Activated T-helper 2 cell treated with anti-CD3 and anti-CD28 coated beads, Interferon-gamma antibody, Interleukin-2, Interleukin-4, amounts not matched to agents 10 μg/mL and 5 μg/mL and 100 μg/mL, durations not matched to agents 14 hours and 24 hours and 36 hours (primary cell): ENCODE results near the gene FBXL14. TPM values are rescaled to one million over a fixed set of nuclear protein-coding genes. Genes with fewer than 3 reads are reported as not detected.

ENCODE experiments used
- DNase-seq: peaks from one replicate; pipeline ENCODE4 v3.0.0; 2021; ENCODE audit warnings: low spot score
- H3K27ac Mint-ChIP-seq: one replicate; pipeline ENCODE4 v1.8.0; 2021; ENCODE audit warnings: mixed read lengths
- H3K27me3 Mint-ChIP-seq: one replicate; pipeline ENCODE4 v1.8.0; 2021; ENCODE audit warnings: low read depth, mixed read lengths
- H3K36me3 Mint-ChIP-seq: one replicate; pipeline ENCODE4 v1.8.0; 2021; ENCODE audit warnings: low read depth, mixed read lengths
- H3K4me1 Mint-ChIP-seq: one replicate; pipeline ENCODE4 v1.8.0; 2021; ENCODE audit warnings: low read depth, mixed read lengths
- H3K4me3 Mint-ChIP-seq: one replicate; pipeline ENCODE4 v1.8.0; 2021; ENCODE audit warnings: low read depth, mild to moderate bottlenecking, moderate library complexity, mixed read lengths
- H3K9me3 Mint-ChIP-seq: one replicate; pipeline ENCODE4 v1.8.0; 2021; ENCODE audit warnings: mixed read lengths
- intact Hi-C: fragments of 100-400 bp; cut with micrococcal nuclease; formaldehyde crosslinking; loops from one replicate; pipeline ENCODE4 v1.15.1; 2023
- total RNA-seq: library from RNA; stranded (reverse); gene quantifications from 2 replicates; pipeline ENCODE4 v1.2.3, GENCODE V29; 2022

FBXL14 gene
- total RNA-seq, 1 donor from 2014 or later = 20.6 TPM

DNA sequence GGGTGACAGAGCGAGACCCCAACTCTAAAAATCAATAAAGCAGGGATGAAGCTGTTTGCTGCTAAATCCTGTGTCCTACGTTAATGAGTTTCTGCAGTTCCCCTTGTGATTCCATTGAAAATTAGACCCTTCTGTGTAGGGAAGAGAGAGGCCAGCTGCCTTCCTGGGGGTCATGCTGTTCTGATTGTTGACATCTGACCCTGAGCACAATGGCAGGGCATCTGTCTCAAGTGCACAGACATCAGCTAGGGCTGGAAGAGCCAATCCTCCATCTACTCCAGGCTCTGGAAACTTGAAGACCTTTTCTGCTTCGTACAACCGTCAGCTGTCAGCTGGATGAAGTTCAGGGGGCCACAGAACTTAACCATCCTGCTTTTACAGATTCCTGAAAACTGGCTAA, 10.1 kb downstream of the FBXL14 start:
- H3K9me3 Mint-ChIP-seq = no peaks in the 10 kb centered on the region
- DNase-seq = no peak
- no peak overlapping the region for H3K27ac Mint-ChIP-seq
- peaks cover 18% of the 10 kb centered on the region for H3K36me3 Mint-ChIP-seq
- no peaks in the 10 kb centered on the region for H3K27me3 Mint-ChIP-seq
- H3K4me1 Mint-ChIP-seq = peaks cover 21% of the 10 kb centered on the region
- intact Hi-C loops = loop anchor here (5.0 to 10.0 kb wide), 2 partner anchors 380 to 1017 kb away; no protein-coding TSS in a partner anchor
- H3K4me3 Mint-ChIP-seq = no peak overlapping the region

DNA sequence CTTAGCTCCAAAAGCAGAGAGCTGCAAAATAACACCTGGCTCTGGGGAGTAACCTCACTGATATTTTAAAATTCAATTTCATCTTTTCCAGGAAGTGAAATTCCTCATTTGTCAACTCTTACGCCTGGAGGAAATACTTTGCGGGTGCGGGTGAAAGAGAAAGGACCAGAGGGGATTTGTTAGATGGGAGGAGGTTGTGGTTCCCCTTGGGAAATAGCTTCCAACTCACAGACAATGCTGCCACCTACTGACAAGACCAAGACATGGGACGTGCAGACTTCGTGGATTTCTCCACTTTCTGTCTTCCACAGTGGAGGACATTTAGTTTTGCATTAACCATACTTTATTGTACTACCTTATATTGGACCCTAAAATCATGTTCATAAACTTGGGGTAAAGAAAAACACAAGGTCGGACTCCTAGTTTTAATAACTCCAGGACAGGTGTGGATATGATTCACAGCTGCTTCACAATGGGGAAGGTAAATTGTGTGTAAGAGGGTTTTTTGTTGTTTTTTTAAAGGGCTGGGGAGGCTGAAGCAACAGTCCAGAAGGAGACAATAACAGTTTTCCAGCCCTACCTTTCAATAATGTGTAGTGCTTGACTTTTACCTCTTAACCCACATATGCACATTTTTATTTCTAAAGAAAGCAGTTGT, 10.8 kb downstream of the FBXL14 start:
- DNase-seq = peak; percentile 50
- intact Hi-C loops = loop anchor here (1.0 to 10.0 kb wide), 3 partner anchors 379 to 1016 kb away; no protein-coding TSS in a partner anchor
- Mint-ChIP-seq H3K27me3 (no peaks in the 10 kb centered on the region), H3K27ac (no peak overlapping the region), H3K9me3 (no peaks in the 10 kb centered on the region), H3K4me3 (no peak overlapping the region), H3K4me1 (peaks cover 17% of the 10 kb centered on the region), H3K36me3 (peaks cover 14% of the 10 kb centered on the region)

DNA sequence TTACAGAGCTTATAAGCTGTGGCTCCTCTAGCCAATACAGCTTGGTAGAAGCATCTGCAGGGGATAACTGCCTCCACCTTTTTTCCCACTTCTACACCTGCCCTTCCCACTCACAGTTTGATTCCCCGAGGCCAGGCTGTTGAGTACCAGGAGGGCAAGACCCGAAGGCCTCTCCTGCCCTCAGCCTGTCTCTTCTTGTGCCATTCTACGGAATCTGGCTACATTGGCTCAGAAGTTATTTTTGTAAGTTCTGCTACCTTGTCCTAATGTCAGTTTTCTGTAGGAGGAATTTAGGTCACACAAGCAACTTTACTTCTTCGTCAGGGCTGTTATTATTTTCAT, 11.7 kb downstream of the FBXL14 start:
- no peak overlapping the region for H3K27ac Mint-ChIP-seq
- no peaks in the 10 kb centered on the region for H3K27me3 Mint-ChIP-seq
- no peak overlapping the region for H3K4me3 Mint-ChIP-seq
- no peaks in the 10 kb centered on the region for H3K9me3 Mint-ChIP-seq
- intact Hi-C loops = loop anchor here (1.0 to 10.0 kb wide), 3 partner anchors 378 to 1015 kb away; no protein-coding TSS in a partner anchor
- no peak for DNase-seq
- H3K4me1 Mint-ChIP-seq = peaks cover 8% of the 10 kb centered on the region
- H3K36me3 Mint-ChIP-seq = peaks cover 9% of the 10 kb centered on the region

DNA sequence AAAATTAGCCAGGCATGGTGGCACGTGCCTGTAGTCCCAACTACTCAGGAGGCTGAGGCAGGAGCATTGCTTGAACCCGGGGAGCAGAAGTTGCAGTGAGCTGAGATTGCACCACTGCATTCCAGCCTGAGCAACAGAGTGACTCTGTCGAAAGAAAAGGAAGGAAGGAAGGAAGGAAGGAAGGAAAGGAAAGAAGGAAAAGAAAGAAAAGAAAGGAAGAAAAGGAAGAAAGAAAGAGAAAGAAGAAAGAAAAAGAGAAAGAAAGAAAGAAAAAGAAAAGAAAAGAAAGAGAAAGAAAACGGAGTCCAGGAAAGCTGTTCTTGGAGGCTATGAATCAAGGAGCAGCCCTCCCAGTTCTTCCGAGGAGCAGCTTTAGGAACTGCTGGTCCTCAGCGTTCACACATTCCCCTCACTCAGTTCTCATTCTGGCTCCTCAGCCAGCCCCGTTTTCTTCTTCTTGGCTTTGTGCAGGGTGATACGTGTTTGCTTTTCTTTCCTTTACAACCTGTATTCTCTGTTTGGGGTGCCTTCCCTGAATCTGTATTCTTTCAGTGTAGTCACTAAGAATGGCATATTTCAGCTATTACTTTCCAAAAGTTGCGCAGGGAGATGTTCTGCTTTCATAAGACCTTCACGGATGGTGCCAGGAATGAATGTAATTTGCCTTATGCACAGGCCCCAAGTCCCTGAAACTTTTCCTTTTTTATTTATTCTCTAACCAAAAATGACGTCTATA, 12.2 kb downstream of the FBXL14 start:
- DNase-seq = no peak
- no peaks in the 10 kb centered on the region for H3K27me3 Mint-ChIP-seq
- H3K4me3 Mint-ChIP-seq = no peak overlapping the region
- H3K4me1 Mint-ChIP-seq = peaks cover 6% of the 10 kb centered on the region
- no peak overlapping the region for H3K27ac Mint-ChIP-seq
- H3K36me3 Mint-ChIP-seq = peaks cover 5% of the 10 kb centered on the region
- H3K9me3 Mint-ChIP-seq = no peaks in the 10 kb centered on the region
- intact Hi-C loops = loop anchor here (5.0 to 10.0 kb wide), 2 partner anchors 377 to 1015 kb away; no protein-coding TSS in a partner anchor

DNA sequence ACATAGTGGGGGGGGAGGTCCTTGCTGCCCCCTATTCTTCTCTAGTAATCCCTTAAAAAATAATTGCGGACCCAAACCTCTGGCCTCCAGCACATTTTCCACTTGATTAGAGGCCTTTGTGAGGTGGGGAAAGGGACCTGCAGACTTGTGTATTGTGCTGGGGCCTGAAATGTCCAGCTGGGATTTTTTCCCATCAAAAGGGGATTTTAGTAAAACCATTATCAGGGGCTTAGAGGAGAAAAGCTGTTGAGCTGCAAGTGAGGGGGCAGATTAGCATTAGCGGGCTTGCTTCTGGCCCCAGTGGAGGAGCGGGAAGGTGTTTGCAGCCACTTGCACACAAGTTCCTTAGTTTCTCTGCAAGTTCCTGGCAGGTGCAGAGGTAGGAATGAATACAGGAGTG, 13.9 kb downstream of the FBXL14 start:
- no peak overlapping the region for H3K4me3 Mint-ChIP-seq
- no peak for DNase-seq
- no peak overlapping the region for H3K27ac Mint-ChIP-seq
- H3K27me3 Mint-ChIP-seq = peaks cover 6% of the 10 kb centered on the region
- no peaks in the 10 kb centered on the region for H3K9me3 Mint-ChIP-seq
- no peaks in the 10 kb centered on the region for H3K36me3 Mint-ChIP-seq
- peaks cover 6% of the 10 kb centered on the region for H3K4me1 Mint-ChIP-seq
- intact Hi-C loops = loop anchor here (5.0 to 10.0 kb wide), 2 partner anchors 376 to 1013 kb away; no protein-coding TSS in a partner anchor

DNA sequence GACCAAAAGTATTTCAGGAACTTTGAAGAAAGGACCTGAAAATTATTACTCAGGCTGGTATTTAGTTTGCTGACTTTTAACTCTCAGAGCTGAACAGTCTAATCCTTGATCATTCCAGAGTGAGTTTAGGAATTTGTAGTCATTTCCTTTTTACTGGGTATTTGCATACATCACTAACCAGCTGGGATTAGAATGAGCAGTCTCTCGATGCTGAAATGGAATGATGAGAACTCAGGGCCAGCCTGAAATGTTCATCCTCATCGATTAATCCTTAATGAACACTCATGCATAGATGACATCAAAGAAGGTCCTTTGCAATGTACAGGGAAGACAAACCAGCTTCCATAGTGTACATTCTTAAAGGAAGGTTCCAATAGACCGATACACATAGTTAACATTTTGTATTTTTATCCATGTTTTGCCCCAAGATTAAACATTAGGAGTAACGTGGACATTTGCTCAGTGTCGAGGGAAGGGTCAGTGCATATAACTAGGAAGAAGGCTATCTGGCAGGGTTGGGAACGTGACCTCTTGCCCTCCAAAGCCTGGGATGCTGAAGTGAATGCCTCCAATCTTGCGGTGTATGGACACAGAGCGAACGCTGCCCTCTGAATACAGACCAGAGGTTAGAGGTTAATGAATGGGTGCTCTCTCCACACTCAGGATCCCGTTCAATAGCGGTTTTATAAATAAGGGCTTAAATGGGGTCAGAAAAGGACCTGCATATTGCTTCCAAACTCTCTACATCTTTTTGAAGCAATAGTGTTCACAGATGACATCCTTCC, 14.5 kb downstream of the FBXL14 start:
- intact Hi-C loops = loop anchor here (5.0 to 10.0 kb wide), 2 partner anchors 375 to 1013 kb away; no protein-coding TSS in a partner anchor
- Mint-ChIP-seq H3K27ac (no peak overlapping the region), H3K4me3 (no peak overlapping the region), H3K27me3 (peaks cover 11% of the 10 kb centered on the region), H3K4me1 (peaks cover 6% of the 10 kb centered on the region), H3K36me3 (no peaks in the 10 kb centered on the region), H3K9me3 (no peaks in the 10 kb centered on the region)
- DNase-seq = no peak

DNA sequence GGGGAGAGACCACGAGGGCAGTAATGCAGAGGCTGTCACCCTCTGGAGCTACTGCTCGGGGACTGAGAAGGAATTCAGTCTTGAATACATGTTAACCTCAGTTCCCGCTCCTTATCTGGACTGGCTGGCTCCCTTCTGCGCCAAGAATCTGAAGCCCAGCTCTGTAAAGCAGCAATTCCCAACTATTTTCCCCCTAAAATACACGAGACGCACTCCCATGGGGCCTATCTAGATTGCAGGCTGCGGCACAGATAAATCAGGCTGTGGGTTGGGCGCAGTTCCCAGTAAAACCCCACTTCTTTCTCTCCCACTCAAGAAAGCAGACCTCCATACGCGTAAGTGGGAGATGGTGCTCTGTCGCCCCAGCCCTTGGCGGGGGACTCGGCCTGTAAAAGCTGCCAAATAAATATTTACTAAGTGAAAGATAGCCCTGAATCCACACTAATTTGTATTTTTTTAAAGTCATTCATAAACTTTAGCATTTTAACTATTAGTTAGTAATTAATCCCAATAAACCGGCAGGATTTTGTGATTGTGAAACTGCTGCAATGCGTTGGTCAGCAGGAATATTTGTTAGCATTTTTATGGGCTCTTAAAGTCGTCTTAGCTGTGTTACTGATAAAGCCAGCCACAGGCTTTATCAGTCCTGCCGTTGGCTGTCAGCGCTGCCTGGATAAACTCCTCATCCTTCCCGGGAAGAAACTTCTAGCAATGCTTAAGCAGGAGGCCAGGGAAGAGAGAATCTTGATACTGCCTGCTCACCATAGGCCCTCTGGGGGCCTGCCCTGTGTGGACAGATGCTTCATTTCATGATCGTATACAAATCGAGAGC, 17.8 kb downstream of the FBXL14 start:
- no peaks in the 10 kb centered on the region for H3K4me1 Mint-ChIP-seq
- H3K27ac Mint-ChIP-seq = no peak overlapping the region
- H3K4me3 Mint-ChIP-seq = no peak overlapping the region
- peaks cover 17% of the 10 kb centered on the region for H3K27me3 Mint-ChIP-seq
- H3K36me3 Mint-ChIP-seq = no peaks in the 10 kb centered on the region
- no peaks in the 10 kb centered on the region for H3K9me3 Mint-ChIP-seq
- DNase-seq = no peak
- intact Hi-C loops = no loop called here

DNA sequence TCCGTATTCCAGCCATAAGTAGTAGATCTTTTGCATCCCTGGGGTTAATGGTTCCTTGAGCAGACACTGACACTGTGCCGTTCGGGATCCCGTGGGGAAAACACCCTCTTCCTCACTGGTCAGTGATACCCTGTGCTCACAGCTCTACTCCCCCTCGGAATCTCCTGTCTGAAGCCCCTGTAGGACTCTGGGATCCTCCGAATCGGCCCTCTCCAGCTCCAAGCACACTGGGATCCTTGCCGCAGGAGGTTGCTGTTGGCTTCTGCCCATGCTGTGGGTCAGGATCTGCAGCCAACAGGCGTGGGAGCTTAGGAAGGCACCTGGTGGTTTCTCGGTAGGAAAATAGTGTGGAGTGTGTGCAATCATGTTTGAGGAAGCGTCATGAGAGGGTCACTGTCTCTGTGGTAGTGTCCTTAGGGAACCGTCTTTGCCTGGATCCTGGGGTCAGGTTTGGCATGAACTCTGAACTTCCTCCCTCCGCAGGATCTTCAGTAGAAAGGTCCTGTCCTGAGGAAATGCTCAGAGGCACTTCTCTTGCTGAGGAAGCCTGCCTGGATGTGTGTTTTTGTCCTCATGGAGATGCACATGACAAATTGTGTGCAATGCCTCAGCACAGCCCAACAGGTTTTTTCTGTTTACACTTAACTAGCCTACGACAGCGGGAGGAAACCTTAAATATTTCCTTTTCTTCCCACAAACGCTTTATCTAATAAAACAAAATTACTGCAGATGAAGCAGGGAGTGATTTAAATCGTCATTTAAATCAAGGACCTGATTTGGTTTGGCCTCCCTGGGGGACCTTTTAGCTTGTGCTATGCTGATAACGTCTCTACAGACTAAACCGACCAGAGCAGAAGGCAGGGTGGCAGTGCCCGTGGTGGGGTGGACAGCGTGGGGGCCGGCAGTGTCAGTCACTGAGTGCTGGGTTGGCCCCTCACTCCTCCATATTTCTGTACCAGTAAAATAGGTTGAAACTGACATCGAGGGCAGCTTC, 18.7 kb downstream of the FBXL14 start:
- intact Hi-C loops = no loop called here
- Mint-ChIP-seq H3K9me3 (no peaks in the 10 kb centered on the region), H3K4me3 (no peak overlapping the region), H3K27me3 (peaks cover 17% of the 10 kb centered on the region), H3K27ac (no peak overlapping the region), H3K36me3 (no peaks in the 10 kb centered on the region), H3K4me1 (no peaks in the 10 kb centered on the region)
- no peak for DNase-seq

DNA sequence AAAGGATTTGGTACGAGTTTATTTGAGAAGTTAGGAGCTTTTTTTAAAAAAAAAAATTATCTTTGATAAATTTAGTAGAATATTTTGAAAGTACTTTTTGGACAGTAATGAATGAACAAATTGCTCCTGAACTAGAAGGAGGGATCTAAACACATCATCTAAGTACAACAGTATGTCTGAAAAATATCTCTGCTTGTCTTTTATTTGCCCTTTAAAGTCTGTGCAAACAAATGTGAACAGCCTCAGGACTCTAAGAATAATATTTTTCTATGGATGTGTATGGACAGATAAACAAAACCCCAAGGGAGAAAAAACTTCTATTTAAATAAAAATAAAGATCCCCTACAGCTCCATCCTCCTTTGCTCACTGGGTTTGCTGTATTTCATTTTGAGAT, 19.5 kb downstream of the FBXL14 start:
- no peak overlapping the region for H3K27ac Mint-ChIP-seq
- H3K9me3 Mint-ChIP-seq = no peaks in the 10 kb centered on the region
- no peaks in the 10 kb centered on the region for H3K36me3 Mint-ChIP-seq
- intact Hi-C loops = no loop called here
- no peaks in the 10 kb centered on the region for H3K4me1 Mint-ChIP-seq
- peaks cover 22% of the 10 kb centered on the region for H3K27me3 Mint-ChIP-seq
- no peak overlapping the region for H3K4me3 Mint-ChIP-seq
- DNase-seq = no peak

DNA sequence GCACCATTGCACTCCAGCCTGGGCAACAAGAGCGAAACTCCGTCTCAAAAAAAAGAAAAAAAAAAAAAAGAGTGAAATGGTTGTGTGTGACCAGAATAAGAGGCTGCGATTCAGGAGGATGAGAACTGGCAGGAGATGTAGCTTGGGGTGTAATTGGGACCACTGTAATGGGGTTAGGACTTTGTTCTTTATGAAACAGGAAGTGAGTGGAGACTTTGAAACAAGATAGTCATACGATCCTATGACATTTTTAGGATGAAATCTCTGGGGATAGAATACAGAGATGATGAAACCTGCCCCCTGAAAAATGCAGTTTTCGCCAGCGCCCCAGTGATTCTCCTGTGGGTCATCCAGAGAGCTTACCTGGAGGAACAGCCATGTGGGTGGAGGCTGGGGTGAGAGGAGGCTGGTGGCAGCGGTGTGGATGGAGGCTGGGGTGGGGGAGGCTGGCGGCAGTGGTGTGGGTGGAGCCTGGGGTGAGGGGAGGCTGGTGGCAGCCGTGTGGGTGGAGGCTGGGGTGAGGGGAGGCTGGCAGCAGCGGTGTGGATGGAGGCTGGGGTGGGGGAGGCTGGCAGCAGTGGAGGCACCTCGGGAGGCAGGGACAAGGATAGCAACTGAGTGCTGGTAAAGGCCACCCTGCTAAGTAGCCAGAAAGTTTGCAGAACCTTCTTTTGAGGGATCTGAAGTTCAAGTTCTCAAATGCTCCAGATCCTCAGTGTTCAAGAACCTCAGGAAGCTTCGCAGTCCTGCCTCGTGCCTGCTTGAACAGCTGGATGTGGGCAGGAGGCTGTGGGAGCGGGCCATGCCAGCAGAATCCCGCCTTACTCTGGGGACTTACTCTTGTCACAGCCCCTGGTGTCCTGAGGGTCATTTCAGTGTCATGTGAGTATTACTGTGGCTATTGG, 20.2 kb downstream of the FBXL14 start:
- H3K9me3 Mint-ChIP-seq = no peaks in the 10 kb centered on the region
- no peak overlapping the region for H3K4me3 Mint-ChIP-seq
- no peak overlapping the region for H3K27ac Mint-ChIP-seq
- no peaks in the 10 kb centered on the region for H3K36me3 Mint-ChIP-seq
- H3K4me1 Mint-ChIP-seq = no peaks in the 10 kb centered on the region
- peaks cover 22% of the 10 kb centered on the region for H3K27me3 Mint-ChIP-seq
- intact Hi-C loops = no loop called here
- no peak for DNase-seq

DNA sequence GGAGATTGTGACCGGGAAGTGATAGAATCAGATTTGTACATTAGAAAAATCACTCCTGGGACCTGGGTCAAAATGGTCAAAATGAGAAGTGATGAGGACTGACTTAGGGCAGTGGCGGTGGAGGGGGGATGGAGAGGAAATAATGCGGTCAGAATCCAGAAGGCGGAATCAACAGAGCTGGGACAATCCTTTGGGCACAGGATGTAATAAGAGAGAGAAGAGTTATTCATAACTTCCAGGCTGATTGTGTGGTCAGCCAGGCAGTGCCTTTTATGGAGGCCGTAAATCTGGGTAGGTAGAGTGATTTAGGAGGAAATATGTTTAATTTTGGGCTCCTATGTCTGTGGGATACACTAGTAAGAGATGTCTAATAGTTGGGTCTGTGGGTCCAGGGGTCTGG, 21.6 kb downstream of the FBXL14 start:
- H3K9me3 Mint-ChIP-seq = no peaks in the 10 kb centered on the region
- H3K27ac Mint-ChIP-seq = no peak overlapping the region
- no peak for DNase-seq
- intact Hi-C loops = no loop called here
- no peaks in the 10 kb centered on the region for H3K36me3 Mint-ChIP-seq
- no peak overlapping the region for H3K4me3 Mint-ChIP-seq
- H3K4me1 Mint-ChIP-seq = no peaks in the 10 kb centered on the region
- peaks cover 30% of the 10 kb centered on the region for H3K27me3 Mint-ChIP-seq
